HepG2 (cell line): ENCODE data around the gene PYCR2. TPM values are rescaled to one million over a fixed set of nuclear protein-coding genes. Genes with fewer than 3 reads are reported as not detected.

Source experiments
- AHDC1 ChIP-seq: sonication (generic); formaldehyde crosslinking; IDR thresholded peaks from 2 replicates; pipeline ENCODE4 v1.5.1; 2020; ENCODE audit warnings: mild to moderate bottlenecking, missing genetic modification reagents, borderline replicate concordance
- BRF2 ChIP-seq: sonication (generic); formaldehyde crosslinking; IDR thresholded peaks from 2 replicates; pipeline ENCODE4 v1.8.1; 2022; ENCODE audit warnings: mild to moderate bottlenecking, missing genetic modification reagents
- CTCF ChIP-seq: sonication (generic); formaldehyde crosslinking; IDR thresholded peaks from 2 replicates; pipeline ENCODE4 v1.5.0; 2020; ENCODE audit warnings: mild to moderate bottlenecking, missing genetic modification reagents, moderate library complexity
- KAT7 ChIP-seq: IDR thresholded peaks from 2 replicates; pipeline ENCODE4 v1.6.1; 2018; ENCODE audit warnings: borderline replicate concordance, missing compliant biosample characterization
- MED8 ChIP-seq: sonication (generic); formaldehyde crosslinking; IDR thresholded peaks from 2 replicates; pipeline ENCODE4 v1.8.1; 2023; ENCODE audit warnings: mild to moderate bottlenecking, missing genetic modification reagents; ENCODE audit not compliant: insufficient replicate concordance
- MIER2 ChIP-seq: IDR thresholded peaks from 2 replicates; pipeline ENCODE4 v1.6.1; 2016; ENCODE audit warnings: missing biosample characterization, missing genetic modification reagents
- PHB2 ChIP-seq: fragments of 450-650 bp; IDR thresholded peaks from 2 replicates; pipeline ENCODE4 v1.6.1; 2018; ENCODE audit not compliant: partially characterized antibody
- PRPF4 ChIP-seq: fragments of 200-400 bp; formaldehyde crosslinking; IDR thresholded peaks from 2 replicates; pipeline ENCODE4 v1.6.1; 2016; ENCODE audit warnings: low read length, low read depth; ENCODE audit not compliant: poor library complexity, severe bottlenecking
- RAD21 ChIP-seq: fragments of 450-650 bp; formaldehyde crosslinking; IDR thresholded peaks from 2 replicates; pipeline ENCODE4 v1.5.0; 2020; ENCODE audit warnings: mild to moderate bottlenecking
- ZMYM4 ChIP-seq: sonication (generic); formaldehyde crosslinking; IDR thresholded peaks from 2 replicates; pipeline ENCODE4 v1.8.1; 2023; ENCODE audit warnings: mild to moderate bottlenecking, missing genetic modification reagents
- ZNF263 ChIP-seq: sonication (generic); formaldehyde crosslinking; IDR thresholded peaks from 2 replicates; pipeline ENCODE4 v1.4.0; 2020; ENCODE audit warnings: missing genetic modification reagents
- ZNF607 ChIP-seq: sonication (generic); formaldehyde crosslinking; IDR thresholded peaks from 2 replicates; pipeline ENCODE4 v1.5.1; 2020; ENCODE audit warnings: missing genetic modification reagents, mild to moderate bottlenecking, borderline replicate concordance
- ZNF678 ChIP-seq: sonication (generic); formaldehyde crosslinking; IDR thresholded peaks from 2 replicates; pipeline ENCODE4 v1.4.0; 2020; ENCODE audit warnings: mild to moderate bottlenecking, missing genetic modification reagents
- polyA plus RNA-seq, 8 experiments: library from polyadenylated mRNA; depleted of rRNA in 3 of 8; stranded (reverse) in 7 of 8; unstranded in 1 of 8; fragments of >200 nt; fragmentation: Illumina TruSeq in 4 of 8; extraction: Trizol in 4 of 8; gene quantifications; 2 replicates each; pipeline versions ENCODE4 v1.2.1 to v1.2.3, GENCODE V29; 2011 to 2016; ENCODE audit warnings: low read depth in 4 of 8, missing spikeins in 1 of 8, mixed read lengths in 1 of 8; ENCODE audit not compliant: insufficient read depth in 1 of 8
- total RNA-seq, 5 experiments: library from RNA; depleted of rRNA; stranded (reverse); fragments of >200 nt; fragmentation: Illumina TruSeq; extraction: Trizol; gene quantifications; 2 replicates each; pipeline ENCODE4 v1.2.3, GENCODE V29; 2016; ENCODE audit warnings: low read depth in 1 of 5
- TF ChIP-seq, protein P1 (sequence below): sonication (generic); formaldehyde crosslinking; conservative IDR thresholded peaks from 2 replicates; pipeline ENCODE4 v1.8.0; 2022; ENCODE audit warnings: low read depth, missing genetic modification reagents
- TF ChIP-seq, protein P2 (sequence below): sonication (generic); formaldehyde crosslinking; IDR thresholded peaks from 2 replicates; pipeline ENCODE4 v1.8.0; 2022; ENCODE audit warnings: mild to moderate bottlenecking, missing genetic modification reagents, moderate library complexity

PYCR2 gene
- total and polyA plus RNA-seq, 2 of the 13 experiments (the other 11 are each of a cell fraction or from before 2014, with no cell fraction given), result 47.2 to 47.8 TPM

- TF ChIP-seq, protein P1, sequence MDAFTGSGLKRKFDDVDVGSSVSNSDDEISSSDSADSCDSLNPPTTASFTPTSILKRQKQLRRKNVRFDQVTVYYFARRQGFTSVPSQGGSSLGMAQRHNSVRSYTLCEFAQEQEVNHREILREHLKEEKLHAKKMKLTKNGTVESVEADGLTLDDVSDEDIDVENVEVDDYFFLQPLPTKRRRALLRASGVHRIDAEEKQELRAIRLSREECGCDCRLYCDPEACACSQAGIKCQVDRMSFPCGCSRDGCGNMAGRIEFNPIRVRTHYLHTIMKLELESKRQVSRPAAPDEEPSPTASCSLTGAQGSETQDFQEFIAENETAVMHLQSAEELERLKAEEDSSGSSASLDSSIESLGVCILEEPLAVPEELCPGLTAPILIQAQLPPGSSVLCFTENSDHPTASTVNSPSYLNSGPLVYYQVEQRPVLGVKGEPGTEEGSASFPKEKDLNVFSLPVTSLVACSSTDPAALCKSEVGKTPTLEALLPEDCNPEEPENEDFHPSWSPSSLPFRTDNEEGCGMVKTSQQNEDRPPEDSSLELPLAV (CRISPR knock-in tag), result no peak
- TF ChIP-seq PHB2, result no peak
- TF ChIP-seq PRPF4, result no peak
- TF ChIP-seq RAD21 (CRISPR knock-in tag), result peak; percentile 71
- peak; percentile 80 for TF ChIP-seq CTCF (CRISPR knock-in tag)
- 0 out of 2 replicates have a peak, but pooled peaks have one; percentile 31 for TF ChIP-seq ZMYM4 (CRISPR knock-in tag)
- no peak for TF ChIP-seq KAT7
- TF ChIP-seq, protein P2, sequence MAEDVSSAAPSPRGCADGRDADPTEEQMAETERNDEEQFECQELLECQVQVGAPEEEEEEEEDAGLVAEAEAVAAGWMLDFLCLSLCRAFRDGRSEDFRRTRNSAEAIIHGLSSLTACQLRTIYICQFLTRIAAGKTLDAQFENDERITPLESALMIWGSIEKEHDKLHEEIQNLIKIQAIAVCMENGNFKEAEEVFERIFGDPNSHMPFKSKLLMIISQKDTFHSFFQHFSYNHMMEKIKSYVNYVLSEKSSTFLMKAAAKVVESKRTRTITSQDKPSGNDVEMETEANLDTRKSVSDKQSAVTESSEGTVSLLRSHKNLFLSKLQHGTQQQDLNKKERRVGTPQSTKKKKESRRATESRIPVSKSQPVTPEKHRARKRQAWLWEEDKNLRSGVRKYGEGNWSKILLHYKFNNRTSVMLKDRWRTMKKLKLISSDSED, result no peak
- TF ChIP-seq ZNF678, result no peak
- no peak for TF ChIP-seq AHDC1 (CRISPR knock-in tag)
- no peak for TF ChIP-seq ZNF607 (CRISPR knock-in tag)
- no peak for TF ChIP-seq MIER2 (CRISPR knock-in tag)
- TF ChIP-seq MED8 (CRISPR knock-in tag), result no peak
- TF ChIP-seq ZNF263 (CRISPR knock-in tag), result no peak
- no peak for TF ChIP-seq BRF2 (CRISPR knock-in tag)
Measured at GRCh38 chr1:225962440-225962975, 38.5 kb upstream of the PYCR2 start (continued).
